Kidney tubule cell (primary cell): ENCODE measurements around the gene EIF1.

ENCODE experiments used
- DNase-seq: peaks from one replicate; pipeline ENCODE4 v3.0.0-alpha.2; 2018; ENCODE audit warnings: low spot score

The EIF1 gene

GRCh38 chr17:41736983-41737679, 48.4 kb downstream of the EIF1 start:
- DNase-seq, result no peak

DNA sequence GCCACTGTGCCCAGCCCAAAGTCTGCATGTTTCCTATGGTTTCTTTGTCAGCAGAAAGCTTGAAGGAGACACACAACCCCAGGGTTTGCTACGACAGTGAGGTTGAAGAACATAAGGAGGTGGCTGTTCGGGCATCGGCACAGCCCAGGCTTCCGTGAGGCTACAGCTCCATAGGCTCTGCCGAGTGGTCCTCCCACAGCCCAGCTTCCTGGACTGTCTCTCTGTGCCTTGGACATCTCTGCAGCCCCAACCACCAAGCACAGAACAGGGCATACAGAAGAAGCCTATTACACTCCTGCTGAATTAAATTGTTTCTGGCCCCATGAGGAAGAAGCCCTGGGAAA, 49.0 kb downstream of the EIF1 start:
- DNase-seq, result no peak

DNA sequence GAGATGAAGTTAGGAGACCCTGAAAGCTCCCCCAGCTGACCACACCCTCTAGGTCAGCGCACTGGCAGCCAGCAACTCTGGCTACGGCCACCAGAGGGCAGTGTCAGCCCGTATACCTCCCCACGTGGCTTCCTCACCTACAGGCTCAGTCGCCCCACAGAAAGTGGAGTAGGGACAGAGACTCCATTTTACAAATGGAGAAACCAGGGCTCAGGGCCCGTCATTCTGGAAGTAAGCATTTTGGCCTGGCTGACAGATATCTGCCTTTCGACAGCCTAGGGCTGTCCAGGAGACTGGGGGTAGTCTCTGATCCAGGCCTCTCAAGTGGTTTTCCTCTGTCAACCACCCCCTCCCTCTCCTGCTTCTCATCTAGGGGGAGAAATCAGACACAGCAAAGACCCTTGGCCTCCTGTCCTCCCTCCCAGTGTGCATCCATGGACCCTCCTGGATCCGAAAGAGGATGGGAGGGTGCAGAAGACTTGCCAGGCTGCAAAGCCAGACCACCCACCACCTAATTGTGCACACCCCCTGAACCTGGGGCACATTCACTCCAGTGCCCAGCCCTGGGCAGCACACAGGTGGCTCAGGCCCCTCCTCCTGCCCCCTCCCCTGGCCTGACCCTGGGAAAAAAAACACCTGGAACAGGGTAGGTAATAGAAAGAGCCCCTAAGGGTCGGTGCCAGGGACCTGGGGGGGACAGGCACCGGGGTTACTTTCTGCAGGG, 49.6 kb downstream of the EIF1 start:
- DNase-seq, result peak; percentile 83

DNA sequence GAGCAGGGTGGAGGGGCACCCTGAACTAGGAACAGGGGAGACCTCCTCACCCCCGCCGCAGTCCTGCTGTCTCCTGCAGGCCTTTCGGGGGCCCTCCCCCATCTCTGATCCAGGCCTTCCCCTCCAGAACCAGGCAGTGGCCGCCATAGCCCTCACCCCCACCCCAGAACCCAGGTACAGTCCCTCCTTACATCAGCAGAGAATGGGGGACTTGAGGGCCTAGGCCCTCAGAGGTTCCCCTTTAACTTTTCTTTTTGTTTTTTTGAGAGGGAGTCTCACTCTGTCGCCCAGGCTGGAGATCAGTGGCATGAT, 50.1 kb downstream of the EIF1 start:
- no peak for DNase-seq

DNA sequence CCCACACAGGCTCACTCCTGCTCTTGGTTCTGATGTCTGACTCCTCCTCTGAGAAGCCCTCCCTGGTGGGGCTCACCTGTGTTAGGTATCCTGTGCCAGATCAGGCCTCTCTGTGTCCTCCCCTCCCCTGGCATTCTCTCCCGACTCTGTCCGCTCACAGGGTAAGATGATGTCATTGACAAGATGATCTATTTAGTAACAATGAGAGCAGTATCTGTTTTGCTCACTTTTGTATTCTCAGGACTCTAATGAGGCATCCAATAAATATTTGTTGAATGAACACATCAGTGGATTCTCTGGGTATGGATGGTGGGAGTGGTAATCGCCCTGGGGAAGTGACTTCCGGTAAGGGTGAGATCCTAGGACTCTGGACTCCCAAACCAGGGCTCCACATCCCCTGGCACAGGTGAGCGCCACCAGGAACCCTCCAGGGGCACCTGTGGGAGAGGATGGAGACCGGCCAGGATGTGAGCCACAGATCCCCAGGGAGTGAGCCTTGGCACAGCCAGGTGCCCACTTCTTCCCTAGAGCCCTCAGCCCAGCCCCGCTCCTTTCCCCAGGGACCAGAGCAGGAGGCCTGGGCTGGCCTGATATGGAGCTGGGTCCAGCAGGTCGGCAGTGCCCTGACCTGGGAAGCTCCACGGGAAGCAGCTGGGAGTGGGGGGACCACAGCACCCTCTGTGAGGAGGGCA, 51.1 kb downstream of the EIF1 start:
- peak; percentile 94 for DNase-seq

- no peak for DNase-seq
These were observed 51.8 kb downstream of the EIF1 start for GRCh38 chr17:41740506-41740905.

DNA sequence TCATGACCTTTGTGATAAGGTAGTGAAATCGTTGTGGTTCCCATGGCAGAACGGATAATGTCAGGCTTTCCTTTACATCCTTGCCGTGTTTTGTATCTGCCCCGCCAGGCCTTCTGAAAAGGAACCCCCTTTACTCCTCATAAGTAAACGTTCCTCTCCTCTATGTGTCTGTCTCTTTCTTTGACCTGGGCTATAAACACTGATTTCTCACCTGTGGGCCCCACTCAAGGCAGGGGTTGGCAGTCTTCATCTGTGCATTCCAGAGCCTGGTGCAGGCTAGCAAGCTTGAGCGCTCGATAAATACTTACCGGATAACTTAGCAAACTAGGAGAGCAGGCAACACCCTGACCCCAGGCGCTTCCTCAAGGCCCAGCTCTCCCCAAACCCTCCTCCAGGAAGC, 53.0 kb downstream of the EIF1 start:
- no peak for DNase-seq
